ENCODE results near the gene OSBPL10.

OSBPL10 gene

DNA sequence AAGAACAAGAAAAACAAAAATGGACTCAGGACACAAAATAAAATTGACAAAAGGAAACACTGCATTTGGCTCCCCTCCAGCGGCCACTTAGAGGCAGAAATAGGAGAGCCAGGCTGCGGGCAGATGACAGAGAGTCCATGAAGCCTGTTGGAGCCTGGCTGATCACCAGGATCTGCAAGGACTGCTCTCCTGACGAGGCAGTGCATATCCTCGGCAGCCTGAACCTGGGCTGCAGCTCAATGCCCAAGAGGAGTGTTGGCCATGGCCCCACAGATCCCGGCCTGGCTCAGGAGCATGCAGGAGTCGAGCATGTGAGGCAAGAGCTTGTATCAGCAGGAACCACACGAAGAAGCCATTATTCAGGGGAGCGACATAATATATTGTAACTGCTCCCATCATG is 248.5 kb downstream of the OSBPL10 start:
- Histone ChIP-seq H3K4me1 (ENCODE audit: control insufficient read depth, insufficient read depth, low read length) (peaks cover 6% of the 10 kb centered on the region), H3K4me3 (ENCODE audit: low read length) (no peak overlapping the region), H3K9ac (ENCODE audit: low read length) (no peak overlapping the region), H3K27me3 (replicated peaks; ENCODE audit: control insufficient read depth, insufficient read depth, low read length) (no peaks in the 10 kb centered on the region), H3K36me3 (ENCODE audit: control insufficient read depth, insufficient read depth, low read length, severe bottlenecking) (no peaks in the 10 kb centered on the region), H3K9me3 (ENCODE audit: control insufficient read depth, low read length) (no peaks in the 10 kb centered on the region)
- no peak for DNase-seq (ENCODE audit: low read depth)

DNA sequence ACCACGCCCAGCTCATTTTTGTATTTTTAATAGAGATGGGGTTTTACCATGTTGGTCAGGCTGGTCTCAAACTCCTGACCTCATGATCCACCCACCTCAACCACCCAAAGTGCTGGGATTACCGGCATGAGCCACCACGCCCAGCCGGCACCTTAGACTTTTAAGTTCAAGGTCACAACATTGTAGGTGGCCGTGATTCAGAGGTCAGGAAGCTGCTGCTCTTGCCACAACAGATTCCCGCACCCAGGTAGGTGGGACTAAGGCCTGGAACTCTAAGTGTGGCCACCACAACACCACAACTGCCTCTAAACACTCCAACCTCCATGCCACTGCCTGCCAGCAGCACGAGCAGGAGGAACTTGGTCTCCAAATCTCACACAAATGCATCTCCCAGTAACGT is 251.5 kb downstream of the OSBPL10 start:
- no peak overlapping the region for H3K4me3 ChIP-seq (ENCODE audit: low read length)
- H3K4me1 ChIP-seq (ENCODE audit: control insufficient read depth, insufficient read depth, low read length), result peaks cover 2% of the 10 kb centered on the region

DNA sequence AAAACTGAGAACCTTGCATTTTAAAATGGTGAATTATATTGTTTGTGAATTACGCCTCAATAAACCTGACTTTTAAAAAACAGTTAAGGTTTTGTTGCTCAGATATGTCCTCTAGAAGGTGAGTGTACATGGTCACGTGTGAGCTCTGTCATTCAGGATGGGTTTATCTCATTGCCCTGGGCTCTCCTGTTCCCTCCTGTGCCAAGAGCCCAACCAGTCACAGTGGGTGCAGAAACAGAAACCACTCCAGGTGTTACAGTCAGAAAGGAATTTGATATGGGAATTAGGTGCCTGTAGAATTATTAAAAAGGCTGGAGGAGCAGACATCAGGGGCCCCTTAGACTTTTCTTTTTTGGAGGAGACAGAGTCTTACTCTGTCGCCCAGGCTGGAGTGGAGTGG is 252.0 kb downstream of the OSBPL10 start:
- H3K27me3 ChIP-seq (replicated peaks; ENCODE audit: control insufficient read depth, insufficient read depth, low read length), result no peaks in the 10 kb centered on the region

More for the DNA sequence above, 251.5 kb downstream of the OSBPL10 start:
- H3K36me3 ChIP-seq (ENCODE audit: control insufficient read depth, insufficient read depth, low read length, severe bottlenecking), result no peaks in the 10 kb centered on the region
- no peak overlapping the region for H3K9ac ChIP-seq (ENCODE audit: low read length)
- no peaks in the 10 kb centered on the region for H3K9me3 ChIP-seq (ENCODE audit: control insufficient read depth, low read length)
- H3K27me3 ChIP-seq (replicated peaks; ENCODE audit: control insufficient read depth, insufficient read depth, low read length), result no peaks in the 10 kb centered on the region
- DNase-seq (ENCODE audit: low read depth), result no peak

DNA sequence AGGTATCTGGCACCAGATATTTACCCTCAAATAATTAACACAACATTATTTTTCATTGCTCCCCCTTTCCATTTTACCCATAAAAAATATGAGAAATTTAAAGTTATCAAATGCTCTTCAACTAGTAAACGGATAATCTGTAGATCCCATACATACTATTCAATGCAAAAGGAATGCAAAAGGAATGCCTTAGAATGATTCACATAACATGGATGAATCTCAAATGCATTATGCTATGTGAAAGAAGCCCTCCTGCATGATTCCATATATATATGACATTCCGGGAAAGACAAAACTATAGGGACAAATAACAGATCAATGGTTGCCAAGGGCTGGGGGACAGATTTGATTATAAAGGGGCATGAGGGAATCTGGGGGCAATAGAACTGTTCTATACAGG is 252.7 kb downstream of the OSBPL10 start:
- H3K9me3 ChIP-seq (ENCODE audit: control insufficient read depth, low read length), result no peaks in the 10 kb centered on the region
- H3K27me3 ChIP-seq (replicated peaks; ENCODE audit: control insufficient read depth, insufficient read depth, low read length), result no peaks in the 10 kb centered on the region
- H3K9ac ChIP-seq (ENCODE audit: low read length), result no peak overlapping the region
- no peaks in the 10 kb centered on the region for H3K36me3 ChIP-seq (ENCODE audit: control insufficient read depth, insufficient read depth, low read length, severe bottlenecking)
- no peak for DNase-seq (ENCODE audit: low read depth)
- no peaks in the 10 kb centered on the region for H3K4me1 ChIP-seq (ENCODE audit: control insufficient read depth, insufficient read depth, low read length)
- no peak overlapping the region for H3K4me3 ChIP-seq (ENCODE audit: low read length)

More for the DNA sequence above, 252.0 kb downstream of the OSBPL10 start:
- DNase-seq (ENCODE audit: low read depth), result no peak
- H3K4me1 ChIP-seq (ENCODE audit: control insufficient read depth, insufficient read depth, low read length), result no peaks in the 10 kb centered on the region
- no peaks in the 10 kb centered on the region for H3K9me3 ChIP-seq (ENCODE audit: control insufficient read depth, low read length)
- H3K4me3 ChIP-seq (ENCODE audit: low read length), result no peak overlapping the region
- H3K9ac ChIP-seq (ENCODE audit: low read length), result no peak overlapping the region
- no peaks in the 10 kb centered on the region for H3K36me3 ChIP-seq (ENCODE audit: control insufficient read depth, insufficient read depth, low read length, severe bottlenecking)

DNA sequence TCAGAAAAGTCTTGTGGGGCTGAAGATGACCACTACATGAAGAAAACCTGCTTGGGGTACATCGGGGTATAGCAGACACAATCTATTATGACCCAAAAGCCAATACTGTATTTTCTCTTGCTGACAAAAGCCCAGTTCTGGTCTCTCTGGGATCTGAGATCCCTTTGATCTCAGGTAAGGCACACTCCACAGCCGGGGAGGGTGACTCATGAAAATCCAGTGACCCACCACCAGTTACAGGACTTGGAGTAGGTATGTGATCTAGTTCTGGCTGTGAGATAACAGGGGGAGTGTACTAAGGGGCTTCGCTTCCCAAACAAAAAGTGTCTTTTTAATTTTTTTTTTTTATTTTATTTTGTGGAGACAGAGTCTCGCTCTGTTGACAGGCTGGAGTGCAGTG is 255.1 kb downstream of the OSBPL10 start:
- H3K4me1 ChIP-seq (ENCODE audit: control insufficient read depth, insufficient read depth, low read length), result no peaks in the 10 kb centered on the region
- no peak for DNase-seq (ENCODE audit: low read depth)
- no peaks in the 10 kb centered on the region for H3K36me3 ChIP-seq (ENCODE audit: control insufficient read depth, insufficient read depth, low read length, severe bottlenecking)
- no peaks in the 10 kb centered on the region for H3K9me3 ChIP-seq (ENCODE audit: control insufficient read depth, low read length)
- H3K4me3 ChIP-seq (ENCODE audit: low read length), result no peak overlapping the region
- H3K9ac ChIP-seq (ENCODE audit: low read length), result no peak overlapping the region
- no peaks in the 10 kb centered on the region for H3K27me3 ChIP-seq (replicated peaks; ENCODE audit: control insufficient read depth, insufficient read depth, low read length)

DNA sequence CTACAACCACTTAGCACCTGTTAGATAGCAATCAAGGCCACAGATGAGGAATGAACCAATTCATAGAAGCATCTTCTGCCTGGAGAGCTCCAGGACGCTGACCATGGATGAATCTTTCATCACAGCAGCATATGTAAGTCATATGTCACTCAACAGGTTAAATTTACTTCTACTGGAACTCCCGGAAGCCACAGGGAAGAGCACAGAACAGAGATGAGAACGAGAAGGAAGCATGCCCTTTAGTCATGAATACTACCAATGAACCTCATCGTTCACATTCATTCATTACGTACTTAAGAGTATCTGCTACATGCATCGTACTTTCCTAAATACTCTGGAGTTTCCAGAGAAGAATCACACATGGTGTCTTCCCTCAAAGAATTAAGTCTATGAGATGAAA is 255.5 kb downstream of the OSBPL10 start:
- H3K9me3 ChIP-seq (ENCODE audit: control insufficient read depth, low read length), result no peaks in the 10 kb centered on the region
- no peak for DNase-seq (ENCODE audit: low read depth)
- no peaks in the 10 kb centered on the region for H3K36me3 ChIP-seq (ENCODE audit: control insufficient read depth, insufficient read depth, low read length, severe bottlenecking)
- H3K27me3 ChIP-seq (replicated peaks; ENCODE audit: control insufficient read depth, insufficient read depth, low read length), result no peaks in the 10 kb centered on the region
- H3K4me3 ChIP-seq (ENCODE audit: low read length), result no peak overlapping the region
- no peak overlapping the region for H3K9ac ChIP-seq (ENCODE audit: low read length)
- H3K4me1 ChIP-seq (ENCODE audit: control insufficient read depth, insufficient read depth, low read length), result no peaks in the 10 kb centered on the region

DNA sequence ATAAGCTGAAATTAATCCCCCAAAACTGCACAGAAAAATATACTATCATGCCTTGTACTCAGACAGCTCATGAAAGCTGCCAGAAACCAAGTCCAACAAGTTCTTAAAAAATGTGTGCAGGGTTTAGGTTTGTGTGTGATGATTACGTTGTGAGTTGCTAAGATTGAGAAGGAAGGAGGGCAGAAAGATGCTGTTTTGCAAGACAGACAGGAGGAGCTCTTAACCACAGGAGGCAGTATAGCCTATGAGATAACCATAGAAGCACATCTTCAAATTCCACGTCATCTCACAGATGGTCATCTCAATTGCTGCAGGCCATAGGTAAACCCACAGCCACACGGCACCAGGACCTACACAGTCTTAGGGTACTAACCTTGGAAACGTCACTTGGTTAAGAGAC is 256.4 kb downstream of the OSBPL10 start:
- Histone ChIP-seq H3K36me3 (ENCODE audit: control insufficient read depth, insufficient read depth, low read length, severe bottlenecking) (no peaks in the 10 kb centered on the region), H3K4me1 (ENCODE audit: control insufficient read depth, insufficient read depth, low read length) (no peaks in the 10 kb centered on the region)
- no peak for DNase-seq (ENCODE audit: low read depth)

DNA sequence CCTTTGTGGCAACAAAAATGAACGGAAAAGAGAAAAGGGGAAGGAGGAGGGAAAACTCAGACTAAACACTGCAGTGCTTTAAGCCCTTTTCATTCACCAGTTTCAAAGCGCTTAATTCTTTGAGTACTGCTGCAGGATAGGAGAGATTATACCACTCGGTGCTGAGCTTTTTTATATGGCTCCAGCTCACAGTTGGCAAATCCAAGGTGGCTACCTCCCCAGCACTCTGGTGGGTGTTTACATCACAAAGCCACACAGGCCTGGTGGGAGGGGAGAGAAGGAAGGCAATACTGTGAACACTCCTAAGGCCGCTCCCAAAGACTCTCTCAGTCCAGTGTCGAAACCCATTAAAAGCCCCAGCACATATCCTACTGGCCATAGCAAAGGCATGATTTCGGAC is 256.9 kb downstream of the OSBPL10 start:
- Histone ChIP-seq H3K36me3 (ENCODE audit: control insufficient read depth, insufficient read depth, low read length, severe bottlenecking) (no peaks in the 10 kb centered on the region), H3K4me1 (ENCODE audit: control insufficient read depth, insufficient read depth, low read length) (no peaks in the 10 kb centered on the region), H3K9ac (ENCODE audit: low read length) (no peak overlapping the region), H3K4me3 (ENCODE audit: low read length) (no peak overlapping the region), H3K27me3 (replicated peaks; ENCODE audit: control insufficient read depth, insufficient read depth, low read length) (no peaks in the 10 kb centered on the region), H3K9me3 (ENCODE audit: control insufficient read depth, low read length) (no peaks in the 10 kb centered on the region)
- no peak for DNase-seq (ENCODE audit: low read depth)

More for the DNA sequence above, 256.4 kb downstream of the OSBPL10 start:
- Histone ChIP-seq H3K9ac (ENCODE audit: low read length) (no peak overlapping the region), H3K27me3 (replicated peaks; ENCODE audit: control insufficient read depth, insufficient read depth, low read length) (no peaks in the 10 kb centered on the region), H3K4me3 (ENCODE audit: low read length) (no peak overlapping the region), H3K9me3 (ENCODE audit: control insufficient read depth, low read length) (no peaks in the 10 kb centered on the region)

DNA sequence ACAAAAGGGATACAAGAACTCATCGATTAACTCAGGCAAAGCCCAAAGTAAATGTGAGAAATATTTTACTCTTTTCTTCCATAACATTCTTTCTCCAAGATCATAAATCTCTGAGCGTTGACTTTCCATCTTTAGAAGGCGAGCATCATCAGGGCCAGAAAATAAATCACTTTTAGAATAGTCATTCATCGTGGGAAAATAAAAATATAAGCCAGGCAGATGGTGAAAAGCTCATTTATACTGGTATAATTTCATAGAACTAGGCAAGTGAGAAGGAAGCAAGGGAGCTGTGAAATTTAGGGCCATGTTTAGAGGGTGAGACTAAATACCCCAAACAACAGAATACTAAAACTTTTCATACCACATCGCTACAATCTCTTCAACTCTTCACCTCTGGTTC is 257.4 kb downstream of the OSBPL10 start:
- Histone ChIP-seq H3K9ac (ENCODE audit: low read length) (no peak overlapping the region), H3K27me3 (replicated peaks; ENCODE audit: control insufficient read depth, insufficient read depth, low read length) (no peaks in the 10 kb centered on the region), H3K4me3 (ENCODE audit: low read length) (no peak overlapping the region), H3K4me1 (ENCODE audit: control insufficient read depth, insufficient read depth, low read length) (no peaks in the 10 kb centered on the region), H3K36me3 (ENCODE audit: control insufficient read depth, insufficient read depth, low read length, severe bottlenecking) (no peaks in the 10 kb centered on the region), H3K9me3 (ENCODE audit: control insufficient read depth, low read length) (no peaks in the 10 kb centered on the region)
- DNase-seq (ENCODE audit: low read depth), result no peak

DNA sequence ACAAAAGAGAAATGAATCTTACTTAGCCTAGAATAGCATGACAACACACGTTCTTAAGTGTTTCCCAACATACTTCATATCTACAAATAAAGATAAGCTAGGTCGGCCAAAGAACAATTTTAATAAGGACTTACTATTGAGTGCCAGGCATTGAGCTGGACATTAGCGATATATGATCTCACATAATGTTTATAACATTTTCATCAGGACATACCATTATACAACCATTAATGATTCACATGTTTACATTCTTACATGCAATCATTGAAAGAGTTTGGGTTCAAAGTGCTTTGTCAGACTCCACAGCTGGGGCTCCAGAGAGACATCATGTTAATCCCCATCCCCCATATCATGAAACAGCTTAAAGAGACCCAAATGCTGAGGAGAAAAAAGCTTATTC is 259.4 kb downstream of the OSBPL10 start:
- H3K27me3 ChIP-seq (replicated peaks; ENCODE audit: control insufficient read depth, insufficient read depth, low read length), result no peaks in the 10 kb centered on the region
- H3K36me3 ChIP-seq (ENCODE audit: control insufficient read depth, insufficient read depth, low read length, severe bottlenecking), result no peaks in the 10 kb centered on the region
- H3K9ac ChIP-seq (ENCODE audit: low read length), result no peak overlapping the region
- DNase-seq (ENCODE audit: low read depth), result no peak
- H3K4me1 ChIP-seq (ENCODE audit: control insufficient read depth, insufficient read depth, low read length), result no peaks in the 10 kb centered on the region
- no peaks in the 10 kb centered on the region for H3K9me3 ChIP-seq (ENCODE audit: control insufficient read depth, low read length)
- no peak overlapping the region for H3K4me3 ChIP-seq (ENCODE audit: low read length)

DNA sequence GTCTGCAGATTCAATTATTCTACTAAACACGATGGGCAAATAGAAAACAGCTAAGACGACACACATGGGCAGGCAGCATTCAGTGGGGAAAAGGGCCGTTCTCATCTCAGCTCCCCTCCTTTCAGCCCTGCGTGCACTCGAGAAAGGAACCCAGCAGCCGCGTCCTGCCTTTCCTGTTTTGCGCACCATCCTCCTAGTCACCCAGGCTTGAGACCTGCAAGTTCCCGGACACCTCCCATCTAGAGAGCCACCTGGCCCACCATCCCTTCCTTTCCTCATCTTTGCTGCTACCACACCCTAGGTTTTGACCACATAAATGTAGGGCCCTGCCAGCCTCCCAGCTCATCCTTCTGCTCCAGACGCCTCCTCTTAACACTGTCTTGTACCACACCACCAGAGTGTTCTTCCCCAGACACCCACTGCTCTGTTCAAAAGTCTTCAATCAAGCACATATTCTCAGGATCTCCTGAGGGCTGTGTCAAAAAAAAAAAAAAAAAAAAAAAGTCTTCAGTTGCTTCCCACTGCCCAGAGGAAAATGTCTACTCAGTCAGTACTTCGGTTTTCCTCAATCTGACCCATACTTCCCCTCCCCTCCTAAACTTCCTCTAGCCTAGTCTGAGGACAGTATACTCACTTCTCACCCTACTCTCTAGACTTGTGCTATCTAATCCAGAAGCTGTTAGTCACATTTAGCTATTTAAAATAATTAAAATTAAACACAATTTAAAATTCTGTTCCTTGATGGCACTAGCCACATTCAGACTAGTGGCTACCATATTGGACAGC is 266.4 kb downstream of the OSBPL10 start:
- no peak for DNase-seq (ENCODE audit: low read depth)
- Histone ChIP-seq H3K4me1 (ENCODE audit: control insufficient read depth, insufficient read depth, low read length) (no peaks in the 10 kb centered on the region), H3K9ac (ENCODE audit: low read length) (no peak overlapping the region), H3K4me3 (ENCODE audit: low read length) (no peak overlapping the region), H3K36me3 (ENCODE audit: control insufficient read depth, insufficient read depth, low read length, severe bottlenecking) (no peaks in the 10 kb centered on the region), H3K9me3 (ENCODE audit: control insufficient read depth, low read length) (peaks cover 5% of the 10 kb centered on the region), H3K27me3 (replicated peaks; ENCODE audit: control insufficient read depth, insufficient read depth, low read length) (no peaks in the 10 kb centered on the region)

DNA sequence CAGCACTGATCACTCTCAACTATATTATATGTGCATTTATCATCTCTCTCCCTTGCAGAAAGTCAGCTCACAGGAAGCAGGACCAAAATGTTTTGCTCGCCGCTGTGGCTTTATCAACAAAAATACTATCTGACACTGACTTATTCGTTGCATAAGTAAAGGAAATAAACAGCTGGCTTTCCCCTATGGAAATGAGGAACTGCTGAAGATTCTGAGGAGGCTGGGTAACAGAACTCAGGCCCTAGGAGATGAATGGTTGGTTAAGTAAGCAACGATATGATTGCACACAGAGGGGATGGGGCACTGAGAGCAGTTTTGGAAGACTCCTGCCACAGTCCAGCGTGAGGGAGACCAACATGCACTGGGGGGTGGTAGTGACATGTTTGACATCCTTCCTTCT is 267.2 kb downstream of the OSBPL10 start:
- Histone ChIP-seq H3K9ac (ENCODE audit: low read length) (no peak overlapping the region), H3K36me3 (ENCODE audit: control insufficient read depth, insufficient read depth, low read length, severe bottlenecking) (no peaks in the 10 kb centered on the region), H3K4me1 (ENCODE audit: control insufficient read depth, insufficient read depth, low read length) (no peaks in the 10 kb centered on the region), H3K27me3 (replicated peaks; ENCODE audit: control insufficient read depth, insufficient read depth, low read length) (no peaks in the 10 kb centered on the region), H3K9me3 (ENCODE audit: control insufficient read depth, low read length) (peaks cover 5% of the 10 kb centered on the region), H3K4me3 (ENCODE audit: low read length) (no peak overlapping the region)
- DNase-seq (ENCODE audit: low read depth), result no peak

All from adipocyte (in vitro differentiated cells).